GM21825 (cell line): ENCODE results near the gene CD300LB.

ENCODE experiments used
- ATAC-seq: cut with Tn5 transposase; IDR thresholded peaks from one replicate; pipeline ENCODE4 v1.9.1; 2021; ENCODE audit warnings: mild to moderate bottlenecking, moderate library complexity; ENCODE audit not compliant: unreplicated experiment

CD300LB gene

GRCh38 chr17:74550602-74551001 is 19.3 kb upstream of the CD300LB start:
- ATAC-seq: no peak

- ATAC-seq: no peak
These were observed 18.1 kb upstream of the CD300LB start for GRCh38 chr17:74549343-74549742.

- no peak for ATAC-seq
These were observed 16.5 kb upstream of the CD300LB start for GRCh38 chr17:74547736-74548135.

- no peak for ATAC-seq
These were observed 16.0 kb upstream of the CD300LB start for GRCh38 chr17:74547264-74547663.

- ATAC-seq: no peak
These were observed 15.3 kb upstream of the CD300LB start for GRCh38 chr17:74546586-74546985.

- ATAC-seq: no peak
These were observed 14.6 kb upstream of the CD300LB start, which contains the start of gene CD300C for GRCh38 chr17:74545843-74546230. Gene CD300C (minus strand): TSS chr17:74546115. CDS start chr17:74545782, 333 bp downstream.

GRCh38 chr17:74544991-74545842 is 13.9 kb upstream of the CD300LB start:
- no peak for ATAC-seq

- no peak for ATAC-seq
These were observed 12.9 kb upstream of the CD300LB start for GRCh38 chr17:74543891-74544760.

- no peak for ATAC-seq
These were observed 12.1 kb upstream of the CD300LB start for GRCh38 chr17:74543406-74543805.

- no peak for ATAC-seq
These were observed 11.6 kb upstream of the CD300LB start for GRCh38 chr17:74542727-74543383.

GRCh38 chr17:74542166-74542565 is 10.9 kb upstream of the CD300LB start:
- ATAC-seq: no peak

- no peak for ATAC-seq
These were observed 10.2 kb upstream of the CD300LB start for GRCh38 chr17:74541176-74542111.

- ATAC-seq: no peak
These were observed 8.1 kb upstream of the CD300LB start for GRCh38 chr17:74539281-74539820.

GRCh38 chr17:74536890-74537289 is 5.6 kb upstream of the CD300LB start:
- no peak for ATAC-seq

- no peak for ATAC-seq
These were observed 840 bp upstream of the CD300LB start for GRCh38 chr17:74532115-74532514.

GRCh38 chr17:74530831-74531150 is 484 bp downstream of the CD300LB start:
- no peak for ATAC-seq

- no peak for ATAC-seq
These were observed 2.0 kb downstream of the CD300LB start for GRCh38 chr17:74529243-74529642.

- peak; percentile 80 for ATAC-seq
These were observed 2.6 kb downstream of the CD300LB start for GRCh38 chr17:74528491-74529199.

- ATAC-seq: no peak
These were observed 3.5 kb downstream of the CD300LB start for GRCh38 chr17:74527756-74528155.
